Measurements from ENCODE around the gene SPACA7. TPM values are rescaled to one million over a fixed set of nuclear protein-coding genes. Genes with fewer than 3 reads are reported as not detected.
"Not testable (repeated sequence)": the region's sequence is repeated elsewhere in the genome, so short reads cannot be mapped to it uniquely, and the experiment has no call there.

The SPACA7 gene
- total RNA-seq, 1 donor from 2014 or later, result not detected

- no peaks in the 10 kb centered on the region for H3K36me3 Mint-ChIP-seq (ENCODE audit: low read depth)
- no peak for DNase-seq
- no peak for ATAC-seq (ENCODE audit: low read depth)
- no peaks in the 10 kb centered on the region for H3K27me3 Mint-ChIP-seq
- H3K4me1 Mint-ChIP-seq, result no peaks in the 10 kb centered on the region
- H3K9me3 Mint-ChIP-seq, result peaks cover 20% of the 10 kb centered on the region
- intact Hi-C loops (cut with micrococcal nuclease), result no loop called here
- ChIA-PET CTCF (no interaction called here), POLR2A (no interaction called here)
- H3K4me3 Mint-ChIP-seq, result no peak overlapping the region
- TF ChIP-seq CTCF (IDR thresholded peaks at IDR 0.05), result no peak
- H3K27ac Mint-ChIP-seq, result no peak overlapping the region
Measured at GRCh38 chr13:112428704-112429103, 52.5 kb downstream of the SPACA7 start.

GRCh38 chr13:112431734-112432133 is 55.6 kb downstream of the SPACA7 start:
- Mint-ChIP-seq H3K27ac (no peak overlapping the region), H3K36me3 (ENCODE audit: low read depth) (no peaks in the 10 kb centered on the region), H3K4me3 (no peak overlapping the region), H3K27me3 (no peaks in the 10 kb centered on the region), H3K9me3 (peaks cover 20% of the 10 kb centered on the region), H3K4me1 (no peaks in the 10 kb centered on the region)
- ATAC-seq (ENCODE audit: low read depth) (no peak), DNase-seq (no peak)
- ChIA-PET CTCF (no interaction called here), POLR2A (no interaction called here)
- TF ChIP-seq CTCF (IDR thresholded peaks at IDR 0.05), result no peak
- intact Hi-C loops (cut with micrococcal nuclease), result no loop called here

GRCh38 chr13:112432734-112433133 is 56.6 kb downstream of the SPACA7 start:
- POLR2A ChIA-PET; CTCF ChIA-PET; H3K4me1 Mint-ChIP-seq; H3K27ac Mint-ChIP-seq; H3K27me3 Mint-ChIP-seq; H3K36me3 Mint-ChIP-seq (ENCODE audit: low read depth); intact Hi-C loops (cut with micrococcal nuclease); DNase-seq; H3K4me3 Mint-ChIP-seq; ATAC-seq (ENCODE audit: low read depth): not testable (repeated sequence)
- H3K9me3 Mint-ChIP-seq, result peaks cover 18% of the 10 kb centered on the region

- intact Hi-C loops (cut with micrococcal nuclease), result not testable (repeated sequence)
Measured at GRCh38 chr13:112433517-112433916, 57.4 kb downstream of the SPACA7 start.

GRCh38 chr13:112434032-112434431 is 57.9 kb downstream of the SPACA7 start:
- Mint-ChIP-seq H3K9me3 (peaks cover 15% of the 10 kb centered on the region), H3K27ac (no peak overlapping the region), H3K27me3 (no peaks in the 10 kb centered on the region), H3K36me3 (ENCODE audit: low read depth) (no peaks in the 10 kb centered on the region), H3K4me3 (no peak overlapping the region), H3K4me1 (no peaks in the 10 kb centered on the region)
- TF ChIP-seq CTCF (IDR thresholded peaks at IDR 0.05), result no peak
- POLR2A ChIA-PET, result no interaction called here
- ATAC-seq (ENCODE audit: low read depth), result no peak
- CTCF ChIA-PET, result no interaction called here
- intact Hi-C loops (cut with micrococcal nuclease), result no loop called here
- no peak for DNase-seq

More at GRCh38 chr13:112433517-112433916, 57.4 kb downstream of the SPACA7 start:
- H3K9me3 Mint-ChIP-seq, result peaks cover 18% of the 10 kb centered on the region
- ATAC-seq (ENCODE audit: low read depth); CTCF ChIA-PET; H3K27me3 Mint-ChIP-seq; H3K27ac Mint-ChIP-seq; POLR2A ChIA-PET; DNase-seq; H3K4me3 Mint-ChIP-seq; H3K36me3 Mint-ChIP-seq (ENCODE audit: low read depth); H3K4me1 Mint-ChIP-seq: not testable (repeated sequence)

- no peak for DNase-seq
- Mint-ChIP-seq H3K27ac (no peak overlapping the region), H3K36me3 (ENCODE audit: low read depth) (no peaks in the 10 kb centered on the region), H3K27me3 (no peaks in the 10 kb centered on the region), H3K4me1 (no peaks in the 10 kb centered on the region), H3K9me3 (peaks cover 10% of the 10 kb centered on the region), H3K4me3 (no peak overlapping the region)
- ChIA-PET CTCF (no interaction called here), POLR2A (no interaction called here)
- intact Hi-C loops (cut with micrococcal nuclease), result no loop called here
- no peak for ATAC-seq (ENCODE audit: low read depth)
- no peak for TF ChIP-seq CTCF (IDR thresholded peaks at IDR 0.05)
Measured at GRCh38 chr13:112434937-112435523, 58.9 kb downstream of the SPACA7 start.

Measured in activated B cell treated with CpG ODN at 0.5 μM for 24 hours (primary cell).